Limb (tissue), 2 donors: ENCODE data around the gene OR2A2.
"Not testable (repeated sequence)": the region's sequence is repeated elsewhere in the genome, so short reads cannot be mapped to it uniquely, and the experiment has no call there.

Experiments used
- DNase-seq, 2 donors: peaks; one replicate each; pipeline ENCODE4 v3.0.0-alpha.2; 2016; ENCODE audit errors: extremely low spot score in 2 of 2

OR2A2 gene, protein sequence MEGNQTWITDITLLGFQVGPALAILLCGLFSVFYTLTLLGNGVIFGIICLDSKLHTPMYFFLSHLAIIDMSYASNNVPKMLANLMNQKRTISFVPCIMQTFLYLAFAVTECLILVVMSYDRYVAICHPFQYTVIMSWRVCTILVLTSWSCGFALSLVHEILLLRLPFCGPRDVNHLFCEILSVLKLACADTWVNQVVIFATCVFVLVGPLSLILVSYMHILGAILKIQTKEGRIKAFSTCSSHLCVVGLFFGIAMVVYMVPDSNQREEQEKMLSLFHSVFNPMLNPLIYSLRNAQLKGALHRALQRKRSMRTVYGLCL

GRCh38 chr7:144109283-144109682 lies at the start of gene OR2A2:
Gene OR2A2, plus strand, starts transcription at chr7:144109583. Its CDS starts 0 bp downstream, at chr7:144109583.
- no peak for DNase-seq

- no peak for DNase-seq
These were observed 45.7 kb upstream of the OR2A2 start for GRCh38 chr7:144063710-144064109.

- DNase-seq, result no peak
These were observed 39.9 kb upstream of the OR2A2 start, which contains the start of gene OR2A25 for GRCh38 chr7:144069511-144069910. Gene OR2A25, plus strand, starts transcription at chr7:144069811. Its CDS starts 4,409 bp downstream, at chr7:144074220.

DNA sequence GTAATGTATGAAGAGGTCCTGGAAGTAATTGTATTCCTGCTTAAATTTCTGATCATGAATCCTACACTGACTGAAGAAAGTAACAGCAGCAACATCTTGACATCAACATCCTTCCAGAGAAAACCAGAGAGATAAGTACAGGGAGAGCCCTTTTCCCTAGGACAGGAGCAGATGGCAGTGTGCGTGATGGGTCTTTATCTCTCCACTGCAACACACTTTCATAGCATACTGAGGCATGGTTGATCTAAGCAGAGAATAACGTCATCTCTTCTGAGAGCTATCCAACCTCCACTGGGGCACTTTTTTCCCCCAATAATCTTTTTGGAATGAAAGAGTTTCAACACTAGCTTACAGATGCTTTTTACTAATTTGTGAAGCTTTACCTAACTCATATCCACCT lies 39.4 kb upstream of the OR2A2 start:
- no peak for DNase-seq

GRCh38 chr7:144074374-144074773 lies 35.0 kb upstream of the OR2A2 start:
- no peak for DNase-seq

GRCh38 chr7:144085978-144086377 lies 23.4 kb upstream of the OR2A2 start, which contains the start of gene OR2A12:
Gene OR2A12, plus strand, starts transcription at chr7:144086278. Its CDS starts 8,830 bp downstream, at chr7:144095108.
- DNase-seq, result no peak

GRCh38 chr7:144086730-144087129 lies 22.7 kb upstream of the OR2A2 start:
- no peak for DNase-seq

- no peak for DNase-seq
These were observed 22.2 kb upstream of the OR2A2 start for GRCh38 chr7:144087230-144087629.

DNA sequence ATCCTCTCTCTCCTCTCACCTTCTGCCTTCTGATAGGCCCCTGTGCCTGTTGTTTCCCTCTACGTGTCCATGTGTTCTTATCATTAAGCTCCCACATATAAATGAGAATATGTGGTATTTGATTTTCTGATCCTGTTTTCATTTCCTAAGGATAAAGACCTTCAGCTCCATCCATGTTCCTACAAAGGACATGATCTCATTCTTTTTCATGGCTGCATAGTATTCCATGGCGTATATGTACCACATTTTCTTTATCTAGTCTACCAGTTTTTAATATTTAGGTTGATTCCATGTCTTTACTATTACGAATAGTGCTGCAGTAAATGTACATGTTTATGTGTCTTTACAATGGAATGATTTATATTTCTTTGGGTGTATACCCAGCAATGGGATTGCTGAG lies 18.7 kb upstream of the OR2A2 start:
- DNase-seq, result no peak

DNA sequence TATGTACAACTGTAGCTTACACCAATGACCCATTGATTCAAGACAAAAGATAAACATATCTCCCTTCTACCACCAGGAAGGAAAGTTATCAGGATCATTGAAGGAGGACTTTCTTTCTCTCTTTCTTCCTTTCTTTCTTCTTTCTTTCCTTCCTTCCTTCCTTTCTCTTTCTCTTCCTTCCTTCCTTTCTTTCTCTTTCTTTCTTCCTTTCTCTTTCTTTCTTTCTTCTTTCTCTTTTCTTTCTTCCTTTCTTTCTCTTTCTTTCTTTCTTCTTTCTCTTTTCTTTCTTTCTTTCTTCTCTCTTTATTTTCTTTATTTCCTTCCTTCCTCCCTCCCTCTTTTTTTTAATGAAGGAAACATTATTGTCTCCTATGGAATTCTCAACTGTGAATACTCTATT lies 10.6 kb upstream of the OR2A2 start:
- DNase-seq, result no peak

DNA sequence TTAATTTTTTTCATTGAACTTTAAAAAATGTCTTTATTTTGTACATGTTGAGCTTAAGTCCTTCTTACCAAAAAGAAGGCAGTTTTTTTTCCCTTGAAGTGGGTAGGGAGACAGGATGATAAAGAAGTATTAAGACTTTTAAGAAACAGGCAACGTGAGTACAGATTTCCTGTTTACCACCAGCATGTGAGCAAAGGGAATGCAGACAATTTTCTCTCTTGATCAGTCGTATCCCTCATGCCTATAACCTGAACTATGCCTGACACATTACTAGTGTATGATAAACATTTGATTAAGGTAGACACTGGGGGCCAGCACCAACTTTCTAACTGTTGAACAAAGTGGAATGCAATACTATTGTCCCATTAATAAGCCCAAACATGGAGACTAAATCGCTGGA lies 8.8 kb upstream of the OR2A2 start:
- no peak for DNase-seq

DNA sequence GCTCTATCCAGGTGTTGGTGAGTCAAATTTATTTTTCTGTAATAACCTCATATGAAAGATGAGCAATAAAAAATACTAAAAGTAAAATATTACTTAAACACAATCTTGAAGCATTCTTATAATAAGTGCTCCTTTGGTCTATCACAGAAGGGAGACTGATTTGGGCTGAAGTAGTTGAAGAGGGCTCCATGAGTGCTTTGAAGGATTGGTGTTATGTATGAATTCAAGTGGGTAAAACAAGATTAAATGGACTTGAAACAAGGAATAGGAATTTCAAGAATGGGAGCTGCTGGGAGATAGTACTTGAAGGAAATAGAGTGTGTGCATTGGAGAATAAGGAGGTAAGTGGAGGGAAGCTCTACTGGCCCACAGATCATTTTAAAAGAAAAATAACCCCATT lies 7.3 kb upstream of the OR2A2 start:
- no peak for DNase-seq

DNA sequence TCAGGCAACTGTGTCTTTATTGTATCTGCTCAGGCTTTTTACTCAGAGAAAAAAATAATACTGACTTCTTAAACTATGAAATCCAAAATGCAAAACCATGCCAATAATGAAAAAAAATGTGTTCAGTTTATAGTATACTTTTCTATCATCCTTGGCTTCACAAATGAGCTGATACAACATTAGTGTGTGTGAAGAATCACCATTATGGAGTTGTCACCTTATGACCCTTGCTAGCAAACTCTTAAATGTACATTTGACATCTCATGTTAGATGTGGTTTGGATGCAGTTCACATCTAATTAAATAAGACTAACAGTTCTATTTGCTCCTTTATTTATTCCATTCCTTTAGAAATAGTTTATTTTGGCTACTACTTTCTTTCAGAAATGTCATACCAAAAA lies 4.2 kb upstream of the OR2A2 start:
- no peak for DNase-seq

- DNase-seq, result no peak
These were observed 889 bp downstream of the OR2A2 start for GRCh38 chr7:144110272-144110671.

DNA sequence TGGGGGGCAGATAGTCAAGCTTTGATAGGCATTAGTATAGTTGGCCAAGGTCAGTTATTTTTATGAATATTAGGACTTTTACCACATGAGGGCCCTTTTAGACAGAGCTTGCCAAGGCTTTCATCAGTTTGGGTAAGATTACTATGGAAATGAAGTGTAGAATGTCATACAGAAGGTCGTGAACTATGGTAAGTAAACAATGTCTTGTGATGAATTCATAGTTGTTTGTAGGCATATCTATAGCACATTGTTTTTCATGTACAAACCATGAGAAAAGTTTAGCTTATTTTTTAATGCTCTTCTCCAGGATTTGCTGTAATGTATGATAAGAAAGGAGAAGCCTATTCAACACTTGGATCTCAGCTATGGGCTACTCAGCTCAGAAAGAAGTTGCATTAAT lies 4.3 kb downstream of the OR2A2 start:
- no peak for DNase-seq

DNA sequence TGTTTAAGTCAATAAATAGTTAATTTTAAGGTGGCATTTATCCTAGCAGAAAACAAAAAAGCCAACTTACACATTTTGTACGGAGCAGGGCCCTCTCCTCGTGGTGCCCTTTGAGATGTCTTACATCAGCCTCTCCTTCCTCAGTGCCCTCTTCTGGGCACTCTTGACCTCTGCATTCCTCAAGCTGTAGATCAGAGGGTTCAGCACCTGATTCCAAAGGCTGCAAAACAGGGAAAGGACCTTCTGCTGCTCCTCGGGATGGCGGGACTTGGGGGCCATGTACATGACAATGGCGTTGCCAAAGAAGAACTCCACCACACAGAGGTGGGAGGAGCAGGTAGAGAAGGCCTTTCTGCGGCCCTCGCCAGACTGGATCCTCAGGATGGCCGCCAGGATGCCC lies 9.0 kb downstream of the OR2A2 start:
- no peak for DNase-seq

GRCh38 chr7:144122876-144123275 lies 13.5 kb downstream of the OR2A2 start, which contains the start of gene OR2A14:
Gene OR2A14, plus strand, starts transcription at chr7:144123176. Its CDS starts 5,937 bp downstream, at chr7:144129113.
- DNase-seq, result no peak

- DNase-seq, result peak; percentile 54 to 86
These were observed 18.4 kb downstream of the OR2A2 start for GRCh38 chr7:144127714-144128334.

DNA sequence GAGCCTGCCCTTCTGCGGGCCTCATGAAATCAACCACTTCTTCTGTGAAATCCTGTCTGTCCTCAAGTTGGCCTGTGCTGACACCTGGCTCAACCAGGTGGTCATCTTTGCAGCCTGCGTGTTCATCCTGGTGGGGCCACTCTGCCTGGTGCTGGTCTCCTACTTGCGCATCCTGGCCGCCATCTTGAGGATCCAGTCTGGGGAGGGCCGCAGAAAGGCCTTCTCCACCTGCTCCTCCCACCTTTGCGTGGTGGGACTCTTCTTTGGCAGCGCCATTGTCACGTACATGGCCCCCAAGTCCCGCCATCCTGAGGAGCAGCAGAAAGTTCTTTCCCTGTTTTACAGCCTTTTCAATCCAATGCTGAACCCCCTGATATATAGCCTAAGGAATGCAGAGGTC lies 20.2 kb downstream of the OR2A2 start:
- DNase-seq, result not testable (repeated sequence)

DNA sequence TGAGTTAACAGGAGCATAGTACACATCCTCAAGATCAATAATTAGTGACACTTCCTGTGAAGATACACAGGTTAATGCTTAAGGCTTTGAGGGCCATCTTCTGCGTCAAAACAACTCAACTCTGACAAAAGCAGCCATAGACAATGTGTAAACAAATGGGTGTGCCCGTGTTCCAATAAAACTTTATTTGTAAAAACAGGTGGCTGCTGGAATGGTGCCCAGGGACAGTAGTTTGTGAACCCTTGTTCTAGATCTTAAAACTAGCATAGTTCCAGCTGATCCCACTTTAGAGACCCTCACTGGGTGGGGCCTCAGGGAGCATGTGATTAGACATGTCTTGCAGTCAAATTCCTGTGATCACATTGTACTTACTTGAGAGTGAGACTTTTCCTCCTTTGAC lies 21.3 kb downstream of the OR2A2 start:
- DNase-seq, result no peak

GRCh38 chr7:144132262-144132661 lies 22.9 kb downstream of the OR2A2 start:
- no peak for DNase-seq

- no peak for DNase-seq
These were observed 23.9 kb downstream of the OR2A2 start for GRCh38 chr7:144133307-144133706.

DNA sequence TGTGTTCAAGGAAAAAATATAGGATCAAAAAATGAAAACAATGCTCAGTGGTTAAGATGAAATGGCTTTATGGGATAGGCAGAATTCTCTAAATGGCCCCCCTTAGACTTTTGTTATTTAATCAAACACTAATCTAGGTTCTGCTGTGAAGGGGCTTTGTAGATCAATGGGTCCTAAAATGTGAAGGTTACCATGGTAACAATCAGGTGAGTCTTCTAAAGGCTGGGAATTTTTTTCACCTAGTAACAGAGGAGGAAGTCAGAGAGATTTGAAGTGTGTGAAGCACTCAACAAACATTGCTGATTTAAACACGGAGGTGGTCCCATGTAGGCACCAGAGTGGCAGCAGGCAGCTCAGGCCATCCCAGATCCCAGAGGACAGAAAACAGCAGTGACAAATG lies 24.7 kb downstream of the OR2A2 start:
- no peak for DNase-seq
